ACHN (cell line): ENCODE data around the gene TOR1AIP2.
"Not testable (repeated sequence)": the region's sequence is repeated elsewhere in the genome, so short reads cannot be mapped to it uniquely, and the experiment has no call there.

ENCODE experiments used
- DNase-seq: peaks from one replicate; pipeline ENCODE4 v3.0.0-alpha.2; 2015
- in situ Hi-C: cut with HindIII; loops from 2 replicates; pipeline ENCODE4 v1.10.0; 2017; ENCODE audit warnings: low sequenced_read_pairs, low pct_ligation_motif_present, low pct_unique_long_range_greater_than_20kb

The TOR1AIP2 gene

GRCh38 chr1:179881642-179882252 lies 4.1 kb upstream of the TOR1AIP2 start:
- peak; percentile 93 for DNase-seq
- in situ Hi-C loops: no loop called here

GRCh38 chr1:179879797-179880196 lies 2.2 kb upstream of the TOR1AIP2 start:
- DNase-seq: no peak

GRCh38 chr1:179876300-179876715 lies 1.3 kb downstream of the TOR1AIP2 start:
- in situ Hi-C loops: no loop called here
- peak; percentile 12 for DNase-seq

More at GRCh38 chr1:179879797-179880196, 2.2 kb upstream of the TOR1AIP2 start:
- in situ Hi-C loops: no loop called here

GRCh38 chr1:179875596-179876299 lies 1.9 kb downstream of the TOR1AIP2 start:
- in situ Hi-C loops: no loop called here
- no peak for DNase-seq

GRCh38 chr1:179873438-179873851 lies 4.2 kb downstream of the TOR1AIP2 start:
- DNase-seq: no peak
- in situ Hi-C loops: no loop called here

- in situ Hi-C loops: no loop called here
Measured at GRCh38 chr1:179872558-179872957, 5.0 kb downstream of the TOR1AIP2 start.

GRCh38 chr1:179871940-179872339 lies 5.7 kb downstream of the TOR1AIP2 start:
- no peak for DNase-seq
- in situ Hi-C loops: no loop called here

More at GRCh38 chr1:179872558-179872957, 5.0 kb downstream of the TOR1AIP2 start:
- DNase-seq: no peak

GRCh38 chr1:179870870-179871269 lies 6.7 kb downstream of the TOR1AIP2 start:
- in situ Hi-C loops: no loop called here
- no peak for DNase-seq

- in situ Hi-C loops: no loop called here
- DNase-seq: peak; percentile 69
Measured at GRCh38 chr1:179867493-179868330, 9.9 kb downstream of the TOR1AIP2 start.

GRCh38 chr1:179866616-179867015 lies 11.0 kb downstream of the TOR1AIP2 start:
- no peak for DNase-seq
- in situ Hi-C loops: no loop called here

GRCh38 chr1:179865377-179865776 lies 12.2 kb downstream of the TOR1AIP2 start:
- DNase-seq: no peak
- in situ Hi-C loops: no loop called here

- no peak for DNase-seq
- in situ Hi-C loops: no loop called here
Measured at GRCh38 chr1:179860652-179861051, 17.0 kb downstream of the TOR1AIP2 start.

GRCh38 chr1:179857009-179857408 lies 20.6 kb downstream of the TOR1AIP2 start:
- in situ Hi-C loops: no loop called here
- no peak for DNase-seq

- DNase-seq: no peak
- in situ Hi-C loops: no loop called here
Measured at GRCh38 chr1:179856296-179856695, 21.3 kb downstream of the TOR1AIP2 start.

- DNase-seq, in situ Hi-C loops: not testable (repeated sequence)
Measured at GRCh38 chr1:179855831-179856230, 21.8 kb downstream of the TOR1AIP2 start.

GRCh38 chr1:179853102-179853501 lies 24.5 kb downstream of the TOR1AIP2 start:
- in situ Hi-C loops: no loop called here
- DNase-seq: no peak

- in situ Hi-C loops: no loop called here
- DNase-seq: no peak
Measured at GRCh38 chr1:179848233-179848632, 29.4 kb downstream of the TOR1AIP2 start.

- in situ Hi-C loops: no loop called here
- DNase-seq: no peak
Measured at GRCh38 chr1:179840107-179840506, 37.5 kb downstream of the TOR1AIP2 start.
